HG03060 (cell line): ENCODE results near the gene CAMTA1.
"Not testable (repeated sequence)": the region's sequence is repeated elsewhere in the genome, so short reads cannot be mapped to it uniquely, and the experiment has no call there.

Experiments used
- ATAC-seq: cut with Tn5 transposase; IDR thresholded peaks from one replicate; pipeline ENCODE4 v1.9.1; 2021; ENCODE audit warnings: low read depth, moderate number of reproducible peaks; ENCODE audit not compliant: unreplicated experiment

CAMTA1 gene

GRCh38 chr1:7595336-7595735 is 810.1 kb downstream of the CAMTA1 start:
- ATAC-seq = no peak

DNA sequence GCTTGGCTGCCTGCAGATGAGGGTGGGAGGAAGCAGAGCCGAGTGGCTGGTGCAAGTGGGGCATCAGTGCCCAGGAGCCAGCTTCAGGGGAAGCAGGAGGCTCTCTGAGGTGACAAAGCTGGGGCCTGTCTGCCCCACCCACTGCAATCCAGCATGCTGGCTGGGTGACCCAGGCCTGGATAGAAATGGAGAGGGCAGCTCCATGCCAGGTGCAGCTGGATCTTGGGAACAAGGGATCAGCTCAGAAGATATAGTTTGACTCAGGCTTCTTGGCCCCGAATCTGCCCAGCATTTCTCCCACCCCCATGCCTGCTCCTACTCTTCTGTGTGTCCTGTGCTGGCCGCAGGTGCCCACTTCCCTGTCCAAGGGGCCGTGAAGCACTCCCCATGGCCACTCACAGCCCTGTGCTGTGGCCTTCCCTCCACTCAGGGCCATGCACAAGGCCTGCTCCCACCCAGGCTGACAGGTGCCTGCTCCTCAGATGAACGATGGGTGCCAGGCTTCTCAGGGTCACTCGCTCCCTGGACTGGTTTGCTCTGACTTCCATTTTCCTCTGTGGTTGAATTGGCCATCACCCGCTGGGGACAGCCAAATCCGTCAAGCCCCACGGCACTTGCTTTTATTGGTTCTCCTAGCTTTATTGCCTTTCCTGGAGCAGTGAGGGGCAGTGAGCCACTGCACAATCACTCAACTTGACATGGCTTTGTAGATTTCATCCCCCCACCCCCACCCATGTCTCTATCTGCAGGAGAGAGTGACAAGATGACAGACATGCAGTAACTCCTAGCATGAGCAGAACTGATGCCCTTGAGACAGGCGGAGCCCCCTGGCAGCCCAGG is 811.1 kb downstream of the CAMTA1 start:
- no peak for ATAC-seq

DNA sequence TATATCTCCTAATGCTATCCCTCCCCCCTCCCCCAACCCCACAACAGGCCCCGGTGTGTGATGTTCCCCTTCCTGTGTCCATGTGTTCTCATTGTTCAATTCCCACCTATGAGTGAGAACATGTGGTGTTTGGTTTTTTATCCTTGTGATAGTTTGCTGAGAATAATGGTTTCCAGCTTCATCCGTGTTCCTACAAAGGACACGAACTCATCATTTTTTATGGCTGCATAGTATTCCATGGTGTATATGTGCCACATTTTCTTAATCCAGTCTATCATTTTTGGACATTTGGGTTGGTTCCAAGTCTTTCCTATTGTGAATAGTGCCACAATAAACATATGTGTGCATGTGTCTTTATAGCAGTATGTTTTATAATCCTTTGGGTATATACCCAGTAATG is 812.8 kb downstream of the CAMTA1 start:
- not testable (repeated sequence) for ATAC-seq

DNA sequence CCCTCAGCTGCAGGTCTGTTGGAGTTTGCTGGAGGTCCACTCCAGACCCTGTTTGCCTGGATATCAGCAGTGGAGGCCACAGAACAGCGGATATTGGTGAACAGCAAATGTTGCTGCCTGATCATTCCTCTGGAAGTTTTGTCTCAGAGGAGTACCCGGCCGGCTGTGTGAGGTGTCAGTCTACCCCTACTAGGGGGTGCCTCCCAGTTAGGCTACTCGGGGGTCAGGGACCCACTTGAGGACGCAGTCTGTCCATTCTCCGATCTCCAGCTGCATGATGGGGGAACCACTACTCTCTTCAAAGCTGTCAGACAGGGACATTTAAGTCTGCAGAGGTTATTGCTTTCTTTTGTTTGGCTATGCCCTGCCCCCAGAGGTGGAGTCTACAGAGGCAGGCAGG is 819.7 kb downstream of the CAMTA1 start:
- ATAC-seq = not testable (repeated sequence)

DNA sequence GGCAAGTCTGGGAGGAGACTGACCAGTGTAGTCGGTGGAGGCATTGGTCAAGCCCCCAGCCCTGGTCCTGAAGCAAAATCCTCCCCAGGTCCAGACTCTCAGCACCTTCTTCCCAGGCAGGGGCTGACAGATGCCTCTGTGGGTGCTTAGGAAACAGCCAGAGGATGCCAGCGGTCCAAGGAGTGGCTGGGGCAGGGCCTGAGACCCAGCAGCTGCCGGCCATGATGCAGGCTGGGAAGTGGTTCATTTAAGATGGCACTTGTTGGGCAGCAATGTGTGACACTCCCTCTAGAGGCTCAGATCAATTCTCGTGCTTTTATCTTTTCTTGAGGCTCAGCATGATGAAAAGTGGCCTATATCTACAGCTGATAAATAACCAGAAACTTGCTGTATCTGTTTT is 820.8 kb downstream of the CAMTA1 start:
- no peak for ATAC-seq

DNA sequence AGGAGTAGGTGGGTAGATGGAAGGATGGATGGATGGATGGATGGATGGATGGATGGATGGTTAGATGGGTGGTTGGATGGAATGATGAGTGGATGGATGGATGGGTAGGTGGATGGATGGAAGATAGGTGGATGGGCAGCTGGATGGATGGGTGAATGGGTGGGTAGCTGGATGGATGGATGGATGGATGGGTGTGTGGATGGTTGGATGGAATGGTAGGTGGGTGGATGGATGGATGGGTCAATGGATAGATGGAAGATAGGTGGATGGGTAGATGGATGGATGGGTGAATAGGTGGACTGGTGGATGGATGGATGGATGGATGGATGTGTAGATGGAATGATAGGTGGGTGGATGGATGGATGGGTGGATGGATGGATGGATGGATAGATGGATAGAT is 821.8 kb downstream of the CAMTA1 start:
- ATAC-seq = no peak

GRCh38 chr1:7608628-7609305 is 823.5 kb downstream of the CAMTA1 start:
- no peak for ATAC-seq

GRCh38 chr1:7609311-7609994 is 824.2 kb downstream of the CAMTA1 start:
- no peak for ATAC-seq

DNA sequence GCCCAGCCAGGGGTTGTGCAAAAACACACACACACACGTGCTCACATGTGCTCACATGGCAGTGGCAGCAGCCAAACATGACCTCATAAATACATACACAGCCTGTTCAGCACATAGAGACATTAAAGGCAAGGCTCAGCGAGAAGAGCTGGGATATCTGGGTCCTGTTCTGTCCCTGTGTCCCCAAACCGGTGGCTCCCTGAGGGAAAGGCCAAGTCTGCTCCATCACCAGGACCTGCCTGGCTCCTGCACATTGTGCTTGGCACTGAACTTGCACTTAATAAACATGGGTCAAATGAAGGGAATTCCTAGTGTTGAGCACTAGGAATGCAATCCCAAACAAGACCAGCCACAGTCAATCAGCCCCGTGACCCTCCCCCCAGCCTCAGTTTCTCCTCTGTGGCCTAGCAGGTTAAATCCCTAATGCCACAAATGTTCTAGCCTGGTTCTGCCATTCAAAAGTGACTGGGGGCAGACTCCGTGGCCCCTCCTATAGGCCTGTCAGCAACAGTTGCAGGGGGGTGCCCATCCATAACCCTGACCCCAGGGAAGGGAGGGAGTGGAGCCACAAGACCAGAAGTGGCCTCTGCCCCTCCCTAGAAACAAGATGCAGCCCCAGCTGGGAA is 825.0 kb downstream of the CAMTA1 start:
- ATAC-seq = no peak

DNA sequence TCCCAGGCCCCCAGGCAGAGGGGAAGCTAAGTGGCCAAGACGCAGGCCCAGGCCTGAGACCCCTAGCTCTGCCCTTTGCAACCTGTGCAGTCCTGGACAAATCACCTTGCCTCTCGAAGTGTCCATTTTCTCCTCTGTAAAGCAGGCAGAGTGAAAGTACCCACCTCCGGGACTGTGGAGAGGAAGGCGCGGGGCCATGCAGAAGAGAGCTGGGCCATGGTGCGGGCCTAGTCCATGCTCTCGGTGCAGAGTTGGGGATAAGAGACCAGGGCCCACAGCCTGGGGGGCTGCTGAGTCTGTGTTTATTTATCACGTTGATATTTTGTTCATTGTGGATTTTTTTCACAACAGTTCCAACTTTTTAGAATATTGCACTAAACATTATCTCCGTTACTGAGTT is 825.7 kb downstream of the CAMTA1 start:
- no peak for ATAC-seq

DNA sequence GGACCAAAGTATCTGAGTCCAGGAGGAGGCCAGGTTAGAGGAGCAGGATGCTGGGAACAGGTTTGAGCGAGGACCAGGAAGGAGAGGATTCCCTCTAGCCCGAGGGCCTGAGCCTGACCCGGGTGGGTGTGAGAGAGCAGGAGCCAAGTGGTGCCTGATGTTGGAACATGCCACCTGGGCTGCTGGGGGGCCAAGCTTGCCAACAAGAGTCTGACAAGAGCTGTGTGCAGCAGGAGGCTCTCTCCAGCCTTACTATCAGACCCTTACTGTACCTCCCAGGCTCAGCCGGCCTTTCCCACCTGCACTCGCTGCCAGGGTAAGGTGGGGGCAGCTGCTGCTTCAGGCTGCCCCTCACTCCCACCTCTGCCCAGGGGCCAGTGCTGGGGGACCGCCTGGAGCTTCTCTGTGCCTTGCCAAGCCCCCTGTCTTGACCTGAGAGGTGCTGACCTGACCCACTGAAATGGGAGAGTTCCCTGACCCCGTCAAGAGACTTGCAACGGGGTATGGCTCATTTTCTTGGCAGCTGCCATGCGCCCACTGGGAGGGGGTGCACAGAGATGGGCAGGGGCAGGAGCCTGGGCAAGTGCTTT is 826.3 kb downstream of the CAMTA1 start:
- no peak for ATAC-seq

DNA sequence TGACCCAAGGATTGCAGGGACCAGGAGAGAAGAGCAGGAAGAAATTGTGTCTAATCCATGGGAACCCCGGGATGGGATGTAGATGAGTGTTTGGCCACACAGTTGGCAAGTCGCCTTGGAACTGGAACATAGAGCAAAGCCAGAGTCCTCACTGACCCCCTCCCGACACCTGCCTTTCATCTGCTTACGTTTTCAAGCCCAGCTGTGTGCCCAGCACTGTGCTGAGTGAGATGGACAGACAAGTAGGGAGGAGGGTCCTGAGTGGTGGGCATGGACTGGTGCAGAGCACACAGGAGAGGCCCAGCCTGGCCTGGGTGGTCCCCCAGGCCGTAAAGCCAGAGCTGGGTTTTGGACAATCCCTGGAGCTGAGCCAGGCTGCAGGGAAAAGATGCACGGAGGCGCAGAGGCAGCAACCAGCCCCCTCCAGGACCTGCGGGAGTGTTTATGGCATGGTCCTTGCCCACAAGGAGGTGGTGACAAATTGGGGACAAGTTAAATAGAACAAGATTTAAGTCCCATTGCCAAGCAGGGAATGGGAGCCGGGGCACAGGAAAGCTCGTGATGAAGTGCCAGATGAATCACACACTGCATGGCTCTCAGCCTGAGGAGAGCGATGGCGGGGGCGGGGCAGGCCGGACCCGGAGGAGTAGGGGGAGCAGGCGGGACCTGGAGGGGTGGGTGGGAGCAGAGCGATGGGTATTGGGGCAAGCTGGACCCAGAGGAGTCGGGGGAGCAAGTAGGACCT is 828.0 kb downstream of the CAMTA1 start:
- ATAC-seq = no peak

DNA sequence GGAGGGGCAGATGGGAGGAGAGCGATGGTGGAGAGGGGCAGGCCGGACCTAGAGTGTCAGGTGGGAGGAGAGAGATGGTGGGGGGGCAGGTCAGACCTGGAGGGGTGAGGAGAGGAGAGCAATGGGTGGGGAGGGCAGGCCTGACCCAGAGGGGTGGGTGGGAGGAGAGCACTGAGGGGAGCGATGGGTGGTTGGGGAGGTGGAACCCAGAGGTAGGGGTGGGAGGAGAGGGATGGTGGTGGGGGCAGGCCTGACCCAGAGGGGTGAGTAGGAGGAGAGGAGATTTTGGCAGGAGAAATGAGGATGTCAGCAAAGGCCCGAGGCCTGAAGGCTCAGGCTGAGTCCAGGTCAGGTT is 828.6 kb downstream of the CAMTA1 start:
- no peak for ATAC-seq

- no peak for ATAC-seq
These were observed 829.4 kb downstream of the CAMTA1 start for GRCh38 chr1:7614576-7615074.

GRCh38 chr1:7615138-7615537 is 829.9 kb downstream of the CAMTA1 start:
- no peak for ATAC-seq

- no peak for ATAC-seq
These were observed 831.0 kb downstream of the CAMTA1 start for GRCh38 chr1:7616076-7616832.

GRCh38 chr1:7616953-7617352 is 831.7 kb downstream of the CAMTA1 start:
- no peak for ATAC-seq

DNA sequence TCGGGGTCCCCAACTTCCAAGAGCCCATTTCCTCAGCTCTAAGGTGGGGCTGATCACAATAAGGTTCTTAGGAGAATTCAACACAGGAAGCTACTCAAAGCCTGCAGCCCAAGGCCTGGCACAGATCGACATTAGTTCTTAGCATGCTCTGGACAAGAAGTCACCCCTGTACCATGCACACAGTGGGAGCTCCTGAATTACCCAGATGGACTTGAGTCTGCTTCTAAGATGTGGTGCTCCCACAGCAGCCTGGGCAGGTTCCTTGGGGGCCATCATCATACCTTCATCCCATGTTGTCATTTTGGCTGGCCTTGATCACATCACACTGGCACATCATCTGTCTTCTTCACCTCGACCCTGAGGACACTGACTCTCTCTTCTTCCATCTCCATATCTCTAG is 832.6 kb downstream of the CAMTA1 start:
- ATAC-seq = no peak

DNA sequence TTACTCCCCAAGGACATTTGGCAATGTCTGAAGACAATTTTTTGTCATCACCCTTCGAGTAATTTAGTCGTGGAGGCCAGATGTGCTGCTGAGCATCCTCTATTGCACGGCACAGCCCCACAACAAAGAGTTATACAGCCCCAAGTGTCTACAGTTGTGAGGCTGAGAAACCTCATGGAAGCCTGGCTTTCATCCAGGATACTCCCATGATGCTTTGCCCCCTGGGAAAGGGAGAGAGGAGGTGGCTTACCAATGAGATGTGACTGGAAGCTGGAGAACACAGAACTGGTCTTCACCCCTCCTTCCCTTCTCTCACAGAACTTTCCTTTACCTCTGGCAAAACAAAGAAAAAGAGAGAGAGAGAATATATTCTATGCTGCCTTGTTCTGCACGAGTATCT is 834.9 kb downstream of the CAMTA1 start:
- ATAC-seq = no peak
